Measurements from ENCODE around the gene ZNF33B. TPM values are rescaled to one million over a fixed set of nuclear protein-coding genes. Genes with fewer than 3 reads are reported as not detected.
A peak's percentile ranks its signal among the peaks of the same experiment; 100 is the strongest.
"Not testable (repeated sequence)": the region's sequence is repeated elsewhere in the genome, so short reads cannot be mapped to it uniquely, and the experiment has no call there.

Gene ZNF33B
- total RNA-seq, 1 experiment from 2014 or later = 3.7 TPM

- no peak for DNase-seq (ENCODE audit: low read depth)
Measured at GRCh38 chr10:42615419-42615818, 23.0 kb downstream of the ZNF33B start.

- no peak for DNase-seq (ENCODE audit: low read depth)
Measured at GRCh38 chr10:42609872-42610271, 28.5 kb downstream of the ZNF33B start.

- DNase-seq (ENCODE audit: low read depth) = no peak
Measured at GRCh38 chr10:42598249-42598873, 40.0 kb downstream of the ZNF33B start.

- DNase-seq (ENCODE audit: low read depth) = no peak
Measured at GRCh38 chr10:42596196-42596595, 42.2 kb downstream of the ZNF33B start.

- DNase-seq (ENCODE audit: low read depth) = peak; percentile 34
Measured at GRCh38 chr10:42594246-42594650, 44.1 kb downstream of the ZNF33B start.

- DNase-seq (ENCODE audit: low read depth) = no peak
Measured at GRCh38 chr10:42593284-42593683, 45.1 kb downstream of the ZNF33B start.

- no peak for DNase-seq (ENCODE audit: low read depth)
Measured at GRCh38 chr10:42583828-42584227, 54.5 kb downstream of the ZNF33B start.

- DNase-seq (ENCODE audit: low read depth) = no peak
Measured at GRCh38 chr10:42578019-42578418, 60.4 kb downstream of the ZNF33B start.

GRCh38 chr10:42576338-42576737 is 62.0 kb downstream of the ZNF33B start:
- DNase-seq (ENCODE audit: low read depth) = no peak

- DNase-seq (ENCODE audit: low read depth) = no peak
Measured at GRCh38 chr10:42574336-42574735, 64.0 kb downstream of the ZNF33B start.

GRCh38 chr10:42556931-42557330 is 81.4 kb downstream of the ZNF33B start:
- no peak for DNase-seq (ENCODE audit: low read depth)

GRCh38 chr10:42553576-42553975 is 84.8 kb downstream of the ZNF33B start:
- DNase-seq (ENCODE audit: low read depth) = not testable (repeated sequence)

GRCh38 chr10:42553064-42553407 is 85.3 kb downstream of the ZNF33B start:
- DNase-seq (ENCODE audit: low read depth) = no peak

GRCh38 chr10:42552188-42553063 is 85.9 kb downstream of the ZNF33B start:
- peak; percentile 96 for DNase-seq (ENCODE audit: low read depth)

- DNase-seq (ENCODE audit: low read depth) = peak; percentile 6
Measured at GRCh38 chr10:42551582-42552187, 86.7 kb downstream of the ZNF33B start.

GRCh38 chr10:42549851-42550250 is 88.5 kb downstream of the ZNF33B start:
- no peak for DNase-seq (ENCODE audit: low read depth)

GRCh38 chr10:42548254-42548653 is 90.1 kb downstream of the ZNF33B start:
- DNase-seq (ENCODE audit: low read depth) = no peak

- no peak for DNase-seq (ENCODE audit: low read depth)
Measured at GRCh38 chr10:42544945-42545344, 93.4 kb downstream of the ZNF33B start.

GRCh38 chr10:42543840-42544372 is 94.5 kb downstream of the ZNF33B start:
- no peak for DNase-seq (ENCODE audit: low read depth)

Measured in LHCN-M2 (cell line).